ENCODE measurements around the gene HCN2. TPM values are rescaled to one million over a fixed set of nuclear protein-coding genes. Genes with fewer than 3 reads are reported as not detected.

HCN2 gene
- total and polyA plus RNA-seq, 10 of the 15 experiments (the other 5 are each of a cell fraction or from before 2014, with no cell fraction given) = 0.01 to 0.54 (median 0.08) TPM; not detected in 4

DNA sequence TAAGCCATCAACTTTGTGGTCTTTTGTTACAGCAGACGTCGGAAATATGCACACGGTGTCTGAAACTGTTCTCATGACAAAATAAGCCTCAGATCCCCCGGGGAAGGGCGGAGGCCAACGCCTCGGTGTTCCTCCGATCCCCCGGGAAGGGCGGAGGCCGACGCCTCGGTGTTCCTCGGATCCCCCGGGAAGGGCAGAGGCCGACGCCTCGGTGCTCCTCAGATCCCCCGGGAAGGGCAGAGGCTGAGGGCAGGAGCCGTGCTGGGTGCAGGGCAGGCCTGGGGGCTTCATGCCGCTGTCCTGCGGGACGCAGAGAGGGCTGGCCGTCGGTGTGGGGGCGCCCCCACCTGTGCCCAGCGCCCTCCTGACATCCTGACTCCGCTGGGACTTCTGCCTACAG lies 54.7 kb downstream of the HCN2 start:
- POLR2A ChIA-PET = no interaction called here
- 59% methylated on average over 28 of the region's 28 CpGs for WGBS (ENCODE audit: insufficient coverage, insufficient replicate concordance, low lambda C conversion rate, missing lambda C conversion rate)
- intact Hi-C loops (cut with micrococcal nuclease; ENCODE audit: unreplicated experiment) = no loop called here

More for the DNA sequence above, 54.7 kb downstream of the HCN2 start:
- in situ Hi-C loops (cut with MboI) = no loop called here
- Histone ChIP-seq H2AFZ (ENCODE audit: control insufficient read depth, low read depth, low read length) (no peak overlapping the region), H3K9ac (ENCODE audit: control insufficient read depth, insufficient read depth, low read length) (no peak overlapping the region), H3K4me1 (ENCODE audit: control insufficient read depth, insufficient read depth, low read length) (no peaks in the 10 kb centered on the region), H4K20me1 (ENCODE audit: control insufficient read depth, insufficient read depth) (no peaks in the 10 kb centered on the region), H3K4me3 (no peak overlapping the region), H3K27me3 (replicated peaks in 1 of 2; ENCODE audit: control insufficient read depth in 2 of 2, insufficient read depth in 2 of 2, low read length in 1 of 2) (no peaks in the 10 kb centered on the region), H3K9me3 (replicated peaks; ENCODE audit: control insufficient read depth, insufficient read depth, low read length) (no peaks in the 10 kb centered on the region), H3K4me2 (ENCODE audit: control insufficient read depth, insufficient read depth) (no peak overlapping the region), H3K36me3 (ENCODE audit: control insufficient read depth in 2 of 2, insufficient read depth in 2 of 2, low read length in 1 of 2) (peaks cover 0 to 28% of the 10 kb centered on the region in 2 experiments; a peak in 3 of 4 replicates), H3K79me2 (ENCODE audit: control insufficient read depth, insufficient read depth, low read length) (no peaks in the 10 kb centered on the region), H3K27ac (ENCODE audit: control insufficient read depth, insufficient read depth) (no peak overlapping the region)
- CTCF ChIA-PET = no interaction called here
- no peak for DNase-seq (ENCODE audit: low read depth, low spot score)
- TF ChIP-seq RBBP5 (conservative IDR thresholded peaks at IDR 0.05) (no peak), MEF2B (IDR thresholded peaks at IDR 0.05; ENCODE audit: partially characterized antibody, poor library complexity, severe bottlenecking) (no peak), STAT3 (IDR thresholded peaks at IDR 0.05; ENCODE audit: low read depth, low read length) (no peak), CREM (IDR thresholded peaks at IDR 0.05; ENCODE audit: low read depth) (no peak), LARP7 (IDR thresholded peaks at IDR 0.05) (no peak), SIX5 (IDR thresholded peaks at IDR 0.05; ENCODE audit: low read depth, low read length, severe bottlenecking) (no peak), SMAD5 (IDR thresholded peaks at IDR 0.05; ENCODE audit: low read depth) (no peak), NR2F1 (conservative IDR thresholded peaks at IDR 0.05) (no peak)
- TF ChIP-seq, protein P1, sequence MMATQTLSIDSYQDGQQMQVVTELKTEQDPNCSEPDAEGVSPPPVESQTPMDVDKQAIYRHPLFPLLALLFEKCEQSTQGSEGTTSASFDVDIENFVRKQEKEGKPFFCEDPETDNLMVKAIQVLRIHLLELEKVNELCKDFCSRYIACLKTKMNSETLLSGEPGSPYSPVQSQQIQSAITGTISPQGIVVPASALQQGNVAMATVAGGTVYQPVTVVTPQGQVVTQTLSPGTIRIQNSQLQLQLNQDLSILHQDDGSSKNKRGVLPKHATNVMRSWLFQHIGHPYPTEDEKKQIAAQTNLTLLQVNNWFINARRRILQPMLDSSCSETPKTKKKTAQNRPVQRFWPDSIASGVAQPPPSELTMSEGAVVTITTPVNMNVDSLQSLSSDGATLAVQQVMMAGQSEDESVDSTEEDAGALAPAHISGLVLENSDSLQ (IDR thresholded peaks at IDR 0.05) = no peak
- TF ChIP-seq, protein P2, sequence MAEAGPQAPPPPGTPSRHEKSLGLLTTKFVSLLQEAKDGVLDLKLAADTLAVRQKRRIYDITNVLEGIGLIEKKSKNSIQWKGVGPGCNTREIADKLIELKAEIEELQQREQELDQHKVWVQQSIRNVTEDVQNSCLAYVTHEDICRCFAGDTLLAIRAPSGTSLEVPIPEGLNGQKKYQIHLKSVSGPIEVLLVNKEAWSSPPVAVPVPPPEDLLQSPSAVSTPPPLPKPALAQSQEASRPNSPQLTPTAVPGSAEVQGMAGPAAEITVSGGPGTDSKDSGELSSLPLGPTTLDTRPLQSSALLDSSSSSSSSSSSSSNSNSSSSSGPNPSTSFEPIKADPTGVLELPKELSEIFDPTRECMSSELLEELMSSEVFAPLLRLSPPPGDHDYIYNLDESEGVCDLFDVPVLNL (IDR thresholded peaks at IDR 0.05; ENCODE audit: low read depth, low read length) = no peak
- TF ChIP-seq, protein P3, sequence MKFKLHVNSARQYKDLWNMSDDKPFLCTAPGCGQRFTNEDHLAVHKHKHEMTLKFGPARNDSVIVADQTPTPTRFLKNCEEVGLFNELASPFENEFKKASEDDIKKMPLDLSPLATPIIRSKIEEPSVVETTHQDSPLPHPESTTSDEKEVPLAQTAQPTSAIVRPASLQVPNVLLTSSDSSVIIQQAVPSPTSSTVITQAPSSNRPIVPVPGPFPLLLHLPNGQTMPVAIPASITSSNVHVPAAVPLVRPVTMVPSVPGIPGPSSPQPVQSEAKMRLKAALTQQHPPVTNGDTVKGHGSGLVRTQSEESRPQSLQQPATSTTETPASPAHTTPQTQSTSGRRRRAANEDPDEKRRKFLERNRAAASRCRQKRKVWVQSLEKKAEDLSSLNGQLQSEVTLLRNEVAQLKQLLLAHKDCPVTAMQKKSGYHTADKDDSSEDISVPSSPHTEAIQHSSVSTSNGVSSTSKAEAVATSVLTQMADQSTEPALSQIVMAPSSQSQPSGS (IDR thresholded peaks at IDR 0.05; ENCODE audit: low read length) = no peak
- SMC1A ChIA-PET (ENCODE audit: uncharacterized antibody, unreplicated experiment) = no interaction called here
- no TSS peak for BruUV-seq (replicated peaks)
- no peak for ATAC-seq
- FAIRE-seq = no peak
- RAD21 ChIA-PET (ENCODE audit: unreplicated experiment) = no interaction called here
